VCaP (cell line): ENCODE data around the gene CNIH3.

Experiments used
- H3K27ac ChIP-seq: fragments of 450-650 bp; 2 replicates; pipeline ENCODE4 v1.5.1; 2017
- CTCF ChIP-seq: fragments of 450-650 bp; conservative IDR thresholded peaks from 2 replicates; pipeline ENCODE4 v1.5.1; 2017; ENCODE audit warnings: mild to moderate bottlenecking, moderate library complexity

The CNIH3 gene

GRCh38 chr1:224722838-224723237 is 106.7 kb downstream of the CNIH3 start:
- no peak for TF ChIP-seq CTCF
- H3K27ac ChIP-seq, result no peak overlapping the region

- no peak for TF ChIP-seq CTCF
- no peak overlapping the region for H3K27ac ChIP-seq
Measured at GRCh38 chr1:224724566-224724965, 108.4 kb downstream of the CNIH3 start.

- H3K27ac ChIP-seq, result no peak overlapping the region
- no peak for TF ChIP-seq CTCF
Measured at GRCh38 chr1:224726441-224727182, 110.5 kb downstream of the CNIH3 start.

DNA sequence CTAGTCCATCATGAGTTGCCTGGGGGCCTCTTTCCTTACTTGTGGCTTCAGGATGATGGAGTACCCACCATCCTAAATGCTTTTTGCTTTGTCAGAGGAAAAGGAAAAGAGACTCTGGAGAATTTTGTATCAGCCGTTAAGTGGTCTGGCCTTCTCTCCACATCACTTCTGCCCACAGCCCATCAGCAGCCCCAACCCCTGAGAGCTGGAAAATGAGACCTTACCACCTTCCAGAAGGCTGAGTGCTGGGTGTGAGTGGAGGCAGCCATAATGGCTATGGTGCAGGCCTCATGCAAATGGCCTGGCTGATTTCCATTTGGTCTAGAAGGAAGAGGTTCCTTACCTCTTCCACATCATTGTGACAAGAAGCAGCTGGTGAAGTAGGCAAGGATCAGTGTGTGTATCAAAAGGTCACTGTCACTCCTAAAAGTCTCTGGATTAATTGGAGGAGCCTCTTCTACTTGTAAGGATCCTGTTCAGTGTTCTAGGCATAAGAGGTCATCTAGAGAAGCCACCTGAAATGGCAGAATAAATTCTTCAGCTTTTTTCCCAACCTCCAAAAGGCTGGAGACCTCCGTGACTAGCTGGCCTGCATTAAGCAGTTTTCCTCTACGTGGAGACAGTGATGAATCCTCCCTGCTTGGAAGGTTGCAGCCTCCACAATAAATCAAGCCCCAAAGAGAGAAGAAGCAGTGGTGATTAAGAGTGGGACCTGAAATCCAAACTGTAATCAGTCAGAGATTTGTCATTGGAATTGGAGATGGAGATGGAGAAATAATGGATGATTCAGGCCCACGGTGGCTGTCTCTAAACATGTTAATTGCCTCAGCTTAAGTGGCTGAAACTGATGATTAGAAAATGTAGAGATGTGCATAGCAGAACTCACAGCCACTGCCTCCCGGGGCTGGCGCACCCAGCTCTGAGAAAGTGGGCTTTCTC is 111.5 kb downstream of the CNIH3 start:
- TF ChIP-seq CTCF, result no peak
- H3K27ac ChIP-seq, result no peak overlapping the region

DNA sequence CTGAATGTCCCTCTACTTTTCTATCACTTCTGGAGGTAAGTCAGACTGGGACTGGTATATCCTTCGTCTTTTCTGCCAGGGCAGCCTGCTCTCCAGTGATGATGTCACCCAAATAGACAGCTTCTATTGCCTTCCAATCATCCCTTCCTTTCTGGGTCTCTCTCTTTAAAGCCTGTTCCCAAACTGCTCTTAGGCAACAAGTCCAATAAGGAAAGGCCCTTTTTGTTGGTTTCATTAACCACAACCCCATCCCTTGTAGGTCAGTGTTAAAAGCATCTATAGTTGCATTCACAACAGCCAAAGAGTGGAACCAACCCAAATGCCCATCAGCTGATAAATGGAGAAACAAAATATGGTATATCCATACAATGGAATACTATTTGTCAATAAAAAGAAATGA is 114.4 kb downstream of the CNIH3 start:
- no peak for TF ChIP-seq CTCF
- no peak overlapping the region for H3K27ac ChIP-seq

DNA sequence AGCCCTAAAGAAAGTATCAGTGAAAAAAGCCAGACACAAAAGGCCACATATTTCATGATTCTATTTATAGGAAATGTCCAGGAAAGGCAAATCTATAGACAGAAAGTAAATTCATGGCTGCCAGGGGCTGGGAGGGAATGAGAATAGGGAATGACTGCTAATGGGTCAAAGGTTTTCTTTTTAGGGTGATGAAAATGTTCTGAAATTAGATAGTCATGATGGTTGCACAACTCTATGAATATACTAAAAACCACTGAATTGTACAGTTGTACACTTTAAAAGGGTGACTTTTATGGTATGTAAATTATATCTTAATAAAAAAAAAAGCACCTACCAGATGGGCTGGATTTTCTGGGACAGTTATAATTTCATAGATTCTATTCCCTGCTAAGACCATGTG is 114.8 kb downstream of the CNIH3 start:
- no peak for TF ChIP-seq CTCF

DNA sequence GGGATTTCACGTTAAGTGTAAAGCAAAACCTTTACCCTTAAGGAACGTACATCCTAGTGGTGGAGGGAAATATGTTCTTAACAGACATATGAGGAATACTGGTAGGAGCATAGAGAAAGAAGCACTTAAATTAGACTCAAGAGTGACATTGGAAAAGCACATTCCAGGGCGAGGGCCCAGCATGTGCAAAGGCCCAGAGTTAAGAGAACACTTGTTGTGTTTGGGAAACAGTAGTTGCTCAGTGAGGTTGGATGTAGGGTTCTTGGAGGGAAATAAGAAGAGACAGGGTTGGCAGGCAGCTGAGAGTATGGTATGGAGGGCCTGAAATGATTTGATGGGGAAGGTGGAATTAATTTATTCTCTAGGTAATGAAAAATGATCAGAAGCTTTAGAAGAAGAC is 115.5 kb downstream of the CNIH3 start:
- TF ChIP-seq CTCF, result no peak
- H3K27ac ChIP-seq, result no peak overlapping the region; the same call in 1 of the 2 replicates

More for the DNA sequence above, 114.8 kb downstream of the CNIH3 start:
- H3K27ac ChIP-seq, result no peak overlapping the region
